Ishikawa (cell line): ENCODE data around the gene CNNM4.

Experiments used
- CEBPB ChIP-seq: IDR thresholded peaks from 2 replicates; pipeline ENCODE4 v1.6.1; 2012
- CREB1 ChIP-seq: IDR thresholded peaks from 2 replicates; pipeline ENCODE4 v1.6.1; 2012; ENCODE audit warnings: low read depth
- EGR1 ChIP-seq: IDR thresholded peaks from 2 replicates; pipeline ENCODE4 v1.6.1; 2012
- EP300 ChIP-seq: IDR thresholded peaks from 2 replicates; pipeline ENCODE4 v1.6.1; 2012; ENCODE audit warnings: borderline replicate concordance
- FOXM1 ChIP-seq: IDR thresholded peaks from 2 replicates; pipeline ENCODE4 v1.6.1; 2012; ENCODE audit warnings: low read depth, borderline replicate concordance
- MAX ChIP-seq: IDR thresholded peaks from 2 replicates; pipeline ENCODE4 v1.6.1; 2012
- NFIC ChIP-seq: IDR thresholded peaks from 2 replicates; pipeline ENCODE4 v1.6.1; 2012
- RAD21 ChIP-seq: IDR thresholded peaks from 2 replicates; pipeline ENCODE4 v1.6.1; 2012; ENCODE audit warnings: low read depth
- REST ChIP-seq: IDR thresholded peaks from 2 replicates; pipeline ENCODE4 v1.6.1; 2012; ENCODE audit warnings: low read depth, mild to moderate bottlenecking
- TAF1 ChIP-seq: IDR thresholded peaks from 2 replicates; pipeline ENCODE4 v1.6.1; 2012; ENCODE audit warnings: low read depth, mild to moderate bottlenecking
- TCF12 ChIP-seq: IDR thresholded peaks from 2 replicates; pipeline ENCODE4 v1.6.1; 2012; ENCODE audit warnings: low read depth
- USF1 ChIP-seq: IDR thresholded peaks from 2 replicates; pipeline ENCODE4 v1.6.1; 2012
- YY1 ChIP-seq: IDR thresholded peaks from 2 replicates; pipeline ENCODE4 v1.6.1; 2012; ENCODE audit warnings: low read depth
- ZBTB7A ChIP-seq: IDR thresholded peaks from 2 replicates; pipeline ENCODE4 v1.6.1; 2012; ENCODE audit warnings: low read depth

GRCh38 chr2:96801005-96801785 is 40.5 kb downstream of the CNNM4 start:
- TF ChIP-seq EP300 (no peak), TCF12 (no peak), MAX (no peak), YY1 (no peak), USF1 (0 out of 2 replicates have a peak, but pooled peaks have one; percentile 20), TAF1 (no peak), REST (no peak), CEBPB (no peak), FOXM1 (no peak), RAD21 (peak; percentile 90), EGR1 (no peak), NFIC (no peak), ZBTB7A (no peak), CREB1 (no peak)
